Dermis blood vessel endothelial cell (primary cell): ENCODE data around the gene TFPI. TPM values are rescaled to one million over a fixed set of nuclear protein-coding genes. Genes with fewer than 3 reads are reported as not detected.
A peak's percentile ranks its signal among the peaks of the same experiment; 100 is the strongest.
"Not testable (repeated sequence)": the region's sequence is repeated elsewhere in the genome, so short reads cannot be mapped to it uniquely, and the experiment has no call there.

Source experiments
- DNase-seq: peaks from one replicate; pipeline ENCODE4 v3.0.0; 2010
- total RNA-seq: library from RNA; depleted of rRNA; stranded (reverse); fragments of >200 nt; gene quantifications from 2 replicates; pipeline ENCODE4 v1.2.3, GENCODE V29; 2014

Gene TFPI
- total RNA-seq, 1 donor from 2014 or later: 1,146 TPM

DNA sequence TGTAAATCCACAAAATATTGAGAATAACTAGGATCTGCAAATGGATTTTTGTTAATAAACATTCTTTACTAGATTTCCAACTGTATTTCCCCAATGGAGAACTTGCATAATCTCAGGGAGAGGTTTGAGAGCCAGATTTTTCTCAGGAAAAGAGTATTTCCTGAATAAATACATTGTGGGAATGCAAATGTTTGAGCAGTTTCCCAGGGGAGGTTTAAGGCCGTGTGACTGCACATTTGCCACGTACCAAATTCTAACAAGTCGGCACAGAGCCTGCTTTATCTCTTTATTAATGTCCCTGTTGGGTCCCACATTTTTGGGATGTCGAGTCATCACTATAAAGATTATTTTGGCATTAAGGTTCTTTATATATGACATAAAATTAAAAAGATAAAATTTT is 27.0 kb downstream of the TFPI start:
- peak; percentile 89 for DNase-seq

DNA sequence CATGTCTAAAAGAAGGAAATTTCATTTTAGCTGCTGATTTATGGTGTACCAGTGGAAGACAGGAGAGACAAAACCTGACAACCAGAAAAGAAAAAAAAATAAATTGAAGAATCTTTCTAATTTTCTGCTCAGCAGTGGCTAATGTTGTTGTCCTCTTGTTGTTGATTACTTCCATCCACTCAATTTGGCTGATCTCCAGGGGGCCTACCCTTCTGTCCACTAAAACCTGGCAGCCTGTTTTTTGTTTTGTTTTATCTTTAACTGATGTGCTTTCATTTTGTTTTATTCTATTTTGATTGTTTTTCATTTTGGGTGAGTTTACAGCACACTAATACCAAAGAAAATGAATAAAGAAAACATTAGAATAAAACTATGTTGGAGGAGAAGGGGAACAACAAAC is 27.4 kb downstream of the TFPI start:
- no peak for DNase-seq

DNA sequence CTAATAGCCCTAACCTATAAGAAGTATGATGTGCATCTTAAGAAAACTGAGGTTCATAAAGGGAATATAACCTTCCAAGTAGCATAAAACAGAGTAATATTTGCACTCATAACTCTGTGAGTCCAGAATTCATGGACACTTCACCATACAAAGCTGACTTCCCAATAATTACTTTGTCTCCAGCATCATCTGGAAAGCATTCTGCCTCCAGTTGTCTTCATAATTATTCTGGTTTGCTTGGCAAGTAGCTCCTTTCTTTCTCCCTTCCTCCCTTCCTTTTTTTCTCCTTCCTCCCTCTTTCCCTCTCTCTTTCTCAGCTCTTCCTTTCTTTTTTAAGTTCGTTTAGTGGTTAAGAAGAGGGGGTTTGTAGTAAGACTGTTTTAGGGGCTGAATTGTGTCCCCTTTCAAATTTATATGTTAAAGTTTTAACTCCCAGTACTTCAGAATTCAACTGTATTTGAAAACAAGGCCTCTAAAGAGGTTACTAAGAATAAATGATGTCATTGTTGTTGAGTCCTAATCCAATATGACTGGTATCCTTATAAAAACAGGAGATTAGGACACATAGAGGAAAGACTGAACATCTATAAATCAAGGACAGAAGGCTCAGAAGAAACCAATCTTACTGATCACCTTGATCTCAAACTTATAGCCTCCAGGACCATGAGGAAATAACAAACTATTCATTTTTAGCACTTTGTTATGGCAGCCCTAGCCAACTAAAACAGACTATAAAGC is 28.9 kb downstream of the TFPI start:
- DNase-seq: no peak

DNA sequence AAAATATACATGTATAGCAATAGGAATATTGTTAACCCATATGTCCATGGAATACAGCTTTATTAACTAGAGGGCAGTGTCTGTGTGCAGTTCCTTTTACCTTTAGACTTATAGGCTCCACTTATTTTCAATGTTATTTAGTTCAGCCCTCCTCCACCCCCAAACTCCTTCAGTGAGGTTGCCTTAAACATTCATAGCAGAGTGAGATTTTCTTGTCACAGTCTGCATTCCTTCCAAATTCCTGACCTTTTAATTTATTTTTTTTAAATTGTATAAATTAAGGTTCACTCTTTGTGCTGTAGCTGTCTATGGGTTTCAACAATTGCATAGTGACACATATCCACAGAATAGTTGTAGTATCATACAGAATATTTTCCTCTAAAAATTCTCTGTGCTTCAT is 30.9 kb downstream of the TFPI start:
- no peak for DNase-seq

DNA sequence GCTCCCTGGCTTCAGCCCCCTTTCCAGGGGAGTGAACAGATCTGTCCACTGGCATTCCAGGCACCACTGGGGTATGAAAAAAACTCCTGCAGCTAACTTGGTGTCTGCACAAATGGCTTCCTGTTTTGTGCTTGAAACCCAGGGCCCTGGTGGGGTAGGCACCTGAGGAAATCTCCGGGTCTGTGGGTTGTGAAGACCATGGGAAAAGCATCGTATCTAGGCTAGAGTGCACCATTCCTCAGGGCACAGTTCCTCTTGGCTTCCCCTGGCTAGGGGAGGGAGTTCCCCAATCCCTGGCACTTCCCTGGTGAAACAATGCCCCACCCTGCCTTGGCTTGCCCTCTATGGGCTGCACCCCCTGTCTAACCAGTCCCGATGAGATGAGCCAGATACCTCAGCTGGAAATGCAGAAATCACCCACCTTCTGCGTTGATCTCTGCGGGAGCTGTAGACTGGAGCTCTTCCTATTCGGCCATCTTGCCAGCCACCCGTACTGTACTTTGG is 34.1 kb downstream of the TFPI start:
- DNase-seq: no peak

DNA sequence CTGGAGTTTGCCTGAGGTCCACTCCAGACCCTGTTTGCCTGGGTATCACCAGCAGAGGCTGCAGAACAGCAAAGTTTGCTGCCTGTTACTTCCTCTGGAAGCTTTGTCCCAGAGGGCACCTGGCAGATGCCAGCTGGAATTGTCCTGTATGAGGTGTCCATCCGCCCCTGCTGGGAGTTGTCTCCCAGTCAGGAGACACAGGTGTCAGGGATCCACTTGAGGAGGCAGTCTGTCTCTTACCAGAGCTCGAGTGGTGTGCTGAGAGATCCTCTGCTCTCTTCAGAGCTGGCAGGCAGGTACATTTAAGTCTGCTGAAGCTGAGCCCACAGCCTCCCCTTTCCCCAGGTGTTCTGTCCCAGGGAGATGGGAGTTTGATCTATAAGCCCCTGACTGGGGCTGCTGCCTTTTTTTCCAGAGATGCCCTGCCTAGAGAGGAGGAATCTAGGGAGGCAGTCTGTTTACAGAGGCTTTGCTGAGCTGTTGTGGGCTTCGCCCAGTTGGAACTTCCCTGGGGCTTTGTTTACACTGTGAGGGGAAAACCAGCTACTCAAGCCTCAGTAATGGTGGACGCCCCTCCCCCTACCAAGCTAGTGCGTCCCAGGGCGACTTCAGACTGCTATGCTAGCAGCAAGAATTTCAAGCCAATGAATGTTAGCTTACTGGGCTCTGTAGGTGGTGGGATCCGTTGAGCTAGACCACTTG is 34.7 kb downstream of the TFPI start:
- no peak for DNase-seq

DNA sequence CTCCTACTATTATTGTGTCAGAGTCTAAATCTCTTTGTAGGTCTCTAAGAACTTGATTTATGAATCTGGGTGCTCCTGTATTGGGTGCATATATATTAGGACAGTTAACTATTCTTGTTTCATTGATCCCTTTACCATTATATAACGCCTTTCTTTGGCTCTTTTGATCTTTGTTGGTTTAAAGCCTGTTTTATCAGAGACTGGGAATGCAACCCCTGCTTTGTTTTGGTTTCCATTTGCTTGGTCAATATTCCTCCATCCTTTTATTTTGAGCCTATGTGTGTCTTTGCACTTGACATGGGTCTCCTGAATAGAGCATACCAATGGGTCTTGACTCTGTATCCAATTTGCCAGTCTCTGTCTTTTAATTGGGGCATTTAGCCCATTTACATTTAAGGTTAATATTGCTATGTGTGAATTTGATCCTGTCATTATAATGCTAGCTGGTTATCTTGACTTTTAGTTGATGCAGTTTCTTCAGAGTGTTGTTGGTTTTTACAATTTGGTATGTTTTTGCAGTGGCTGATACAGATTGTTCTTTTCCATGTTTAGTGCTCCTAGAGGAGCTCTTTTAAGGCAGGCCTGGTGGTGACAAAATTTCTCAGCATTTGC is 36.4 kb downstream of the TFPI start:
- DNase-seq: not testable (repeated sequence)

DNA sequence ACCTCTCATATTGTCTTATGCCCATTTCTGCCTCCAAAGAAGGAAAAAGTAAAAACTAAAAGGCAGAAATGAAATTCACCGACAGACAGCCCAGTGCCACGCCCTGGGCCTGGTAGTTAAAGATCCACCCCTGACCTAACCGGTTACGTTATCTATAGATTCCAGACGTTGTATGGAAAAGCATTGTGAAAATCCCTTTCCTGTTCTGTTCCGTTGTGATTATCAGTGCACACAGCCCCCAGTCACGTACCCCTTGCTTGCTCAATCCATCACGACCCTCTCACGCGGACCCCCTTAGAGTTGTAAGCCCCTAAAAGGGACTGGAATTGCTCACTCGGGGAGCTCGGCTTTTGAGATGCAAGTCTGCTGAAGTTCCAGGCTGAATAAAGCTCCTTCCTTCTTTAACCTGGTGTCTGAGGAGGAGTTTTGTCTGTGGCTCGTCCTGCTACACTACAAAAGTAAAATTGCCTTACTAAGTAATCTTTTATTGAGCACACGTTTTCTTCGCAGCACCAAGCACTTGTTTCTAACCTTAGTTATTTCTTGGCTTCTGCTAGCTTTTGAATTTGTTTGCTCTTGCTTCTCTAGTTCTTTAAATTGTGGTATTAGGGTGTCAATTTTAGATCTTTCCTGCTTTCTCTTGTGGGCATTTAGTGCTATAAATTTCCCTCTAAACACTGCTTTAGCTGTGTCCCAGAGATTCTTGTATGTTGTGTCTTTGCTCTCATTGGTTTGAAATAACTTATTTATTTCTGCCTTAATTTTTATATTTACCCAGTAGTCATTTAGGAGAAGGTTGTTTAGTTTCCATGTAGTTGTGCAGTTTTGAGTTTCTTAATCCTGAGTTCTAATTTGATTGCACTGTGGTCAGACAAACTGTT is 37.4 kb downstream of the TFPI start:
- DNase-seq: not testable (repeated sequence)

DNA sequence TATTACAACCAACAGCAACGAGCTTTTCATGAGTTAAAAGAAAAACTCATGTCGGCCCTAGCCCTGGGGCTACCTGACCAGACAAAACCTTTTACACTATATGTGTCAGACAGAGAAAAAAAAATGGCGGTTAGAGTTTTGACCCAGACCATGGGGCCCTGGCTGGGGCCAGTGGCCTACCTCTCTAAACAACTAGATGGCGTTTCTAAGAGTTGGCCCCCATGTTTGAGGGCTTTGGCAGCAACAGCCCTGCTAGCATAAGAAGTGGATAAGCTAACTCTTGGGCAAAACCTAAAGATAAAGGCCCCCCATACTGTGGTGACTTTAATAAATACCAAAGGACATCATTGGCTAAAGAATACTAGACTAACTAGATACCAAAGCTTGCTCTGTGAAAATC is 39.3 kb downstream of the TFPI start:
- no peak for DNase-seq

DNA sequence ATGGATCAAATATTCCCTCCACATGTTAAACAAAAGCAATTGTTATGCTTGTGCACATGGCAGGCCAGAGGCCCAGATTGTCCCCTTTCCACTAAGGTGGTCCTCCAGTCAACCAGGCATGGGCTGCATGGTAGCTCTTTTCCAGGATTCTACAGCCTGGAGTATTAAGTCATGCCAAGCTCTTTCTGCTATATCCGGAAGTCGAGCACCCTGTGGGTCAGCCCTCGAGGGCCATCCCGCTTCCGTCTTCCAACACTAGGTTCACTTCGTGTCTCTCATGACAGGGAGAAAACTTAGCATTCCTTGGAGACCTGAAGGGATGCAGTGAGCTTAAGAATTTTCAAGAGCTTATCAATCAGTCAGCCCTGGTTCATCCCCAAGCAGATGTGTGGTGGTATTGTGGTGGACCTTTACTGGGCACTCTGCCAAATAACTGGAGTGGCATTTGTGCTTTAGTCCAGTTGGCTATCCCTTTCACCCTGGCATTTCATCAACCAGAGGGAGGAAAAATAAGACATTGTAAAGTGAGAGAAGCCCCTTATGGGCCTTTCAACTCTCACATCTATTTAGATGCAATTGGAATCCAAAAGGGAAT is 39.9 kb downstream of the TFPI start:
- DNase-seq: not testable (repeated sequence)

DNA sequence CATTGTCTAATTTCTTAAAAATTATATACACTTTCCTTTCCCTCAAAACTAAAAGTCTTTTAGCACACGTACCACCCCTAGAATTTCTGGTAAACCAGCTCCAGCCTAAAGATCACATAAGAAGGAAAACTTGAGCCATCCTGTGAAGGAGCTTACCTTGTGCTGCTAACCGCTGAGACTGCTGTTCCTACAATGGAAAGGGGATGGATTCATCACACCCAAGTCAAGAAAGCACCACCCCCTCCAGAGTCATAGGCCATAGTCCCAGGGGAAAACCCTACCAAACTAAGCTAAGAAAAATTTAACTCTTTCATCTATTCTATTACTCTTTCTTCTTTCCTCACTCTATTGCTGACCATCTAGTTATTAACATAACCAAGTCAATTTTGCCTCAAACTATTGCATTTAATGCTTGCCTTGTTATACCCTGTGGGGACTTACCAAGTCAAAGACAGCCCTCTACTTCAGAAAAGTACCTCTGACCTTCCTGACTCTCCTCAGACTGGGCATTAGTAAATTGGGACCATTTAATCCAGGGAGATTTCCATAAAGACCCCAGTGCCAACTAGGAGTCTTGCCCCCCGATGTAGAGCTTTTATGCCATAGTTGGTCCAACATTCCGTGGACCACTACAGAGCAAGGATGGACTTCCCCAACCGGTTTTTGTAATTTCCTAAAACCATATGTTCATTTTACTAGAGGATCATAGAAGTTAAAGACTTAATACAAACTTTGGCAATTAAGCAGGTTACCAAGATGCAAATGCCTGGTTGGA is 40.6 kb downstream of the TFPI start:
- not testable (repeated sequence) for DNase-seq

DNA sequence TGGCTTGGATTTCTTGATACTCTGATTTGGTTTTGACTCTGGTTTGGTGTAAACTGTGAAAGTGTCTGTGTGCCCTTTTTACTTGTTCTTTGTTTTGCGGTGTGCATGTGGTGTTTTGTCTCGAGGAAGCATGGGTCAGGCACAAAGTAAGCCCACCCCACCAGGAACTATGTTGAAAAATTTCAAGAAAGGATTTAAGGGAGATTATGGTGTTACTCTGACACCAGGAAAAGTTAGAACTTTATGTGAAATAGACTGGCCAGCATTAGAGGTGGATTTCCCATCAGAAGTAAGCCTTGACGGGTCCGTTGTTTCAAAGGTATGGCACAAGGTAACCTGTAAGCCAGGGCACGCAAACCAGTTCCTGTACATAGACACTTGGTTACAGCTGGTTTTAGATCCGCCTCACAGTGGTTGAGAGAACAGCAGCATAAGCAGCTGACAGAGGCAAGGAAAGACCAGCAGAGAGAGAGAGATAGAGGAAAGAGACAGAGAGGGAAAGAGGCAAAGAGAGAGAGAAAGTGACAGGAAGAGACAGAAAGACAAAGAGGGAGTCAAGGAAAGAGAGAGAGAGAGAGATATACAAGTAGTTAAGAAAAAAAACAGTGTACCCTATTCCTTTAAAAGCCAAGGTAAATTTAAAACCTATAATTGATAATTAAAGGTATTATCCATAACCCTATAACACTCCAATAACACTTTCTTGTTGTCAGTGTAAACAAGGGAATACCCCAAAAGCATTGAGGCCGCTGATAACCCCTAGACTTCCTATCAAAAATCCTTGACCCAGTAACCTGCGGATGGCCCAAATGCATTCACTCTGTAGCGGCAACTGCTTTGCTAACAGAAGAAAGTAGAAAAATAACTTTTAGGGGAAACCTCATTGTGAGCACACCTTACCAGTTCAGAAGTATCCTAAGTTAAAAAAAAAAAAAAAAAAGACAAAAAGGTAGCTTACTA is 42.6 kb downstream of the TFPI start:
- DNase-seq: no peak

DNA sequence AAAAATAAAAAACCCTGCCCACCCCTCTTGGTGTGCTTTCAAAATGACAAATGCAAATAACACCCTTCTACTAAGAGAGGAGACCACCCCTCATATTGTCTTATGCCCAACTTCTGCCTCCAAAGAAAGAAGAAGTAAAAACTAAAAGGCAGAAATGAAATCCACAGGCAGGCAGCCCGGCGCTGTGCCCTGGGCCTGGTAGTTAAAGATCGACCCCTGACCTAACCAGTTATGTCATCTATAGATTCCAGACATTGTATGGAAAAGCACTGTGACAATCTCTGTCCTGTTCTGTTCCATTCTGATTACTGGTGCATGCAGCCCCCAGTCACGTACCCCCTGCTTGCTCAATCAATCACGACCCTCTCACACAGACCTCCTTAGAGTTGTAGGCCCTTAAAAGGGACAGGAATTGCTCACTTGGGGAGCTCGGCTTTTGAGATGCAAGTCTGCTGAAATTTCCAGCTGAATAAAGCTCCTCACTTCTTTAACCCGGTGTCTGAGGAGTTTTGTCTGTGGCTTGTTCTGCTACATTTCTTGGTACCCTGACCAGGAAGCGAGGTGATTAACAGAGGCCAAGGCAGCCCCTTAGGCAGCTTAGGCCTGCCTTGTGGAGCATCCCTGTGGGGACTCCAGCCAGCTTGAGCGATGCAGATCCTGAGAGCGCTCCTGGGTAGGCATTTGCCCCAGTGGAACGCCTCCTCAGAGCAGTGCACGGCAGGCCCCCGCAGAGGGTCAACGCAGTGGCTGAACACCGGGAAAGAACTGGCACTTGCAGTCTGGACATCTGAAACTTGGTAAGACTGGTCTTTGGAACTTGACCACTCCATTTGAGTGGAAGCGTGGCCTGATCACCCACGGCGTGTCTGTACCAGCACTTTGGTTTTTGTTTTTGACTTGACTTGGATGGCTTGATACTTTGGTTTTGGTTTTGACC is 43.5 kb downstream of the TFPI start:
- DNase-seq: not testable (repeated sequence)

DNA sequence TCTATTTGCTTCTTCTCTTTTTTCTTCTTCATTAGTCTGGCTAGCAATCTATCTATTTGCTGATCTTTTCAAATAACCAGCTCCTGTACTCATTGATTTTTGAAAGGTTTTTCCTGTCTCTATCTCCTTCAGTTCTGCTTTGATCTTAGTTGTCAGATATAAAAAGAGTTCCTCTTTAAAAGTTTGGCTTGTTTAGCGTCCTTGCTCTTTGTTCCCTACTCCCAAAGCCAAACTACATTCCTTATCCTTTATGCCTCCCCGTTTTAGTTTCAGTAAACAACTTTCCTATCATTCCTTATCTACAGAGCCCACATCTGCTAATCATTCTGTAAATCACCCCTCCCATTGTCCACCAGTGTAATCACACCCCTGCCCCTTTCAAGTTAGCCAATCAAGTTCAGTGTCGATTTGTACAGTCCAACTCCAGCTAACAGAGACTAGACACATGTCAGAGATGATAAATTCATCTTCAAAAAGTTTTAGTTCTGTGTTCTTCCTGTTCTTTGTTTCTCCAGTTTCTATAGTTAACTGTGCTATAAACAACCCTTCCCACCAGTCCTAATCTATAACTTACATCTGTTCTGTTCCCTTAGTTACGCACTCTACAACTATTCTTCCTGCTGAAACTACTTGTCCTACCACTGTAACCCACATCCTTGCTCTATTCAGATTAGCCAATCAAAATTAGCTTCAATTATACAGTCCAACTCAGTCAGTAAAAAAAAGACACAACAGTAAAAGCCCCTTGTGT is 44.4 kb downstream of the TFPI start:
- peak; percentile 40 for DNase-seq

DNA sequence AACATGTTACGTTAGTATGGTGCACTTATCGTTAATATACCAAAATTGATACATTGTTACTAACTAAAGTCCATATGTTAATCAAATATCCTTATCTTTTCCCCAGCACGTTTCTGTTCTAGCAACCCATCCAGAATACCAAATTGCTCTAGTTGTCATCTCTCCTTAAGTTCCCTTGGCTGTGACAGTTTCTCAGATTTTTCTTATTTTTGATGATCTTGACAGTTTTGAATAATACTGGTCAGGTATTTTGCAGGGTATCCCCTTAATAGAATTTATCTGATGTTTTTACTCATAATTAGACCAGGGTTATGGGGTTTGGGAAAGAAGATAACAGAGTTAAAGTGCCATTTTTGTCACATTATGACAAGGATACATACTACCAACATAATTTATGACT is 47.8 kb downstream of the TFPI start:
- DNase-seq: no peak

DNA sequence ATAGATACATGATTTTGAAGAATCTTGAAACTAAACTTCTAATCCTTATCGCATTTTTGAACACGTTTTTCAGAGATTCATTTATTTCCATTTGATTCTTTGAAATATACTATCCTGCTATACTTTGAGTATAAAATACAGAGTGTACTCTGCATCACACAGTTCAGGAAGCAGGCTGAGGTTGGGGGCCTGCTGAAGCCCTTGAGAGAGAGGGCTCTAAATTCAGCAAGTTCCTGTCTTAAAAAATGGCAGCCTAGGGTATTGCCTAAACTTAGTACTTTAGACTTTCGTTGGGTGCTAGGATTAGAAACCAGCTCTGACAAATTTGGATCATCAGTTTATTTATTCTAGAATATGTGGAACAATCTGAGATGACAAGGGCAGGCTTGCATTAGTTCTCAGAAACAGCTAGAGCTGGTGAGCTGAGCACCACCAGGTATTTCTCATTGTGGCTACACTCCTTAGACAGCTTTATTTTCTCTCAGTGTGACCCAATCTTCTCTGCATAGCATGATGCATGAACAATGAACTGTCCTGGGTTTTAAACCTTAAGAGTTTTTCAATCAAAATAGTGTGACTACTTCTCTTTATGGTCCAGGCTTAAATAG is 49.1 kb downstream of the TFPI start:
- DNase-seq: no peak

DNA sequence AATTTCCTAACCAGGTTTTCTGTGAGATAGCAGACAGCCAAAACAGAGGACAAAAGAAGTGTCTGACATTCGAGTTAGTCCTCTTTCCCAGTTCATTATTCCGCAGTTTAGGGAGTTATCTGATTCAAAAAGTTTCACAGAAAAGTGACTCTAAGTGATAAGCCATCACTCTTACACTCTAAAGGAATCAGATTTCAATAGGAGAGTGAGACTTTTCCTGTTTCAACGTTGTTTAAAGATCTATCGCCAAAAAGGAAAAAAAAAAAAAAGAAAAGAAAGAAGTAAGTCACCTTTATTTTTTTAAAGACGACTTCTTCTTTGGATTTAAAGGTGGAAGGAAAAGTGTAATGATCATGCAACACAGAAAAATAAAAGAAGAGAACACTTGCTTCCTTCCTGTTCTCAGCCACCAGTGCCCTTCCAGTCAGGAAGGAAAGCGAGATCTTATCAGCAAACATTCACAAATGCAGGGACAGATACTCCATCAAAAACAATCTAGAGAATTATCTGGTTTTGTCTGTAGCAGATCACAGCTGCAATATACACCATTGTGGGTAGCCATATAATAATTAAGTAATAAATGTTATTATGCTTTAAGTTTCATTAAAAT is 49.8 kb downstream of the TFPI start:
- peak; percentile 43 for DNase-seq
